Endothelial cell of umbilical vein (primary cell): ENCODE data around the gene SH3PXD2A.

Experiments used
- CTCF ChIP-seq, 2 donors: IDR thresholded peaks; 1 replicate in 1 of 2; 2 replicates in 1 of 2; pipeline ENCODE4 v1.5.1; 2011; ENCODE audit warnings: low read length in 2 of 2, mild to moderate bottlenecking in 2 of 2, moderate library complexity in 2 of 2, control low read depth in 1 of 2, inconsistent platforms in 1 of 2, low read depth in 1 of 2; ENCODE audit not compliant: insufficient read depth in 1 of 2; ENCODE audit errors: extremely low read depth in 1 of 2
- EZH2 ChIP-seq: IDR thresholded peaks from 2 replicates; pipeline ENCODE4 v1.6.1; 2012; ENCODE audit warnings: borderline replicate concordance, low read depth, mild to moderate bottlenecking, moderate library complexity, low read length, inconsistent platforms; ENCODE audit not compliant: severe bottlenecking
- POLR2AphosphoS5 ChIP-seq: IDR thresholded peaks from 2 replicates; pipeline ENCODE4 v1.6.1; 2012; ENCODE audit warnings: low read depth, mild to moderate bottlenecking, control low read depth, low read length, moderate library complexity; ENCODE audit not compliant: insufficient read depth

DNA sequence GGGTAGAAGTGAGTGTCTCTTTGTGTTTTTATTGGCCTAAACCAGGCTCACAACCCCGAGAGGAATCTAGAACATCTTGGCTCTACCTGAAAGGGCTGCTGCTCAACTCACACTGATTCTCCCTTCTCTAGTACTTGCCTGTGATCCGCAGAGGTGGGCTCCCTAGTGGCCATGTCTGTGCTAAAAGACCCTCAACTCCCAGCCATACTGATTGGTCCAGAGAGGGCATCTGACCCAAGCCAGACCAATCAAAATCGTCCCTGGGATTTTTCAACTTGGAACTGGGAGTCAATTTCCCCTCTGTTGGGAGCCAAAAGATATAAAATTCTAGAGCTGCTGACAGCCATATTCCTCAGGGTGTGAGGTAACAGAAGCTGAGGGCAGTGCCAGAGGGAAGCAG is 55.3 kb downstream of the SH3PXD2A start:
- no peak for TF ChIP-seq POLR2AphosphoS5
- no peak for TF ChIP-seq EZH2
- no peak for TF ChIP-seq CTCF (IDR thresholded peaks at IDR 0.05; ENCODE audit: extremely low read depth in 1 of 2, insufficient read depth in 1 of 2, low read depth in 1 of 2, low read length in 2 of 2)
